Measurements from ENCODE around the gene TUBB4A. TPM values are rescaled to one million over a fixed set of nuclear protein-coding genes. Genes with fewer than 3 reads are reported as not detected.

The TUBB4A gene
- polyA plus RNA-seq, 4 donors: 30.5 to 46.4 (median 35.2) TPM

- DNase-seq (ENCODE audit: low read depth in 4 of 4, low spot score in 3 of 4): no peak
These were observed 3.6 kb downstream of the TUBB4A start for GRCh38 chr19:6498294-6499036.

- no peak for DNase-seq (ENCODE audit: low read depth in 4 of 4, low spot score in 3 of 4)
These were observed 6.2 kb downstream of the TUBB4A start for GRCh38 chr19:6495947-6496346.

- no peak for DNase-seq (ENCODE audit: low read depth in 4 of 4, low spot score in 3 of 4)
These were observed 7.6 kb downstream of the TUBB4A start for GRCh38 chr19:6494438-6495036.

- DNase-seq (ENCODE audit: low read depth in 4 of 4, low spot score in 3 of 4): no peak
These were observed 10.1 kb downstream of the TUBB4A start for GRCh38 chr19:6491802-6492592.

- DNase-seq (ENCODE audit: low read depth in 4 of 4, low spot score in 3 of 4): no peak
These were observed 12.0 kb downstream of the TUBB4A start for GRCh38 chr19:6490134-6490533.

- no peak for DNase-seq (ENCODE audit: low read depth in 4 of 4, low spot score in 3 of 4)
These were observed 12.6 kb downstream of the TUBB4A start for GRCh38 chr19:6489278-6490061.

GRCh38 chr19:6484831-6485230 is 17.3 kb downstream of the TUBB4A start:
- no peak for DNase-seq (ENCODE audit: low read depth in 4 of 4, low spot score in 3 of 4)

GRCh38 chr19:6484230-6484629 is 17.9 kb downstream of the TUBB4A start:
- DNase-seq (ENCODE audit: low read depth in 4 of 4, low spot score in 3 of 4): no peak

GRCh38 chr19:6483235-6483634 is 18.9 kb downstream of the TUBB4A start:
- no peak for DNase-seq (ENCODE audit: low read depth in 4 of 4, low spot score in 3 of 4)

- no peak for DNase-seq (ENCODE audit: low read depth in 4 of 4, low spot score in 3 of 4)
These were observed 19.8 kb downstream of the TUBB4A start for GRCh38 chr19:6482343-6482686.

GRCh38 chr19:6481541-6482342 is 20.4 kb downstream of the TUBB4A start, which contains the start of gene DENND1C:
TSS of gene DENND1C (minus strand) at chr19:6481787. CDS start at chr19:6481695, 92 bp downstream.
- no peak for DNase-seq (ENCODE audit: low read depth in 4 of 4, low spot score in 3 of 4)

GRCh38 chr19:6480848-6481415 is 21.2 kb downstream of the TUBB4A start:
- no peak for DNase-seq (ENCODE audit: low read depth in 4 of 4, low spot score in 3 of 4)

- no peak for DNase-seq (ENCODE audit: low read depth in 4 of 4, low spot score in 3 of 4)
These were observed 22.2 kb downstream of the TUBB4A start for GRCh38 chr19:6479836-6480398.

GRCh38 chr19:6478815-6479214 is 23.3 kb downstream of the TUBB4A start:
- no peak for DNase-seq (ENCODE audit: low read depth in 4 of 4, low spot score in 3 of 4)

- DNase-seq (ENCODE audit: low read depth in 4 of 4, low spot score in 3 of 4): no peak
These were observed 25.1 kb downstream of the TUBB4A start for GRCh38 chr19:6476896-6477431.

- DNase-seq (ENCODE audit: low read depth in 4 of 4, low spot score in 3 of 4): peak; percentile 56 to 73 (median 66)
These were observed 25.8 kb downstream of the TUBB4A start for GRCh38 chr19:6476155-6476895.

- DNase-seq (ENCODE audit: low read depth in 4 of 4, low spot score in 3 of 4): no peak
These were observed 26.6 kb downstream of the TUBB4A start for GRCh38 chr19:6475321-6476108.

GRCh38 chr19:6473647-6474046 is 28.5 kb downstream of the TUBB4A start:
- DNase-seq (ENCODE audit: low read depth in 4 of 4, low spot score in 3 of 4): no peak
